Ishikawa (cell line): Measurements from ENCODE around the gene RIN3.

Experiments used
- CEBPB ChIP-seq: IDR thresholded peaks from 2 replicates; pipeline ENCODE4 v1.6.1; 2012
- CREB1 ChIP-seq: IDR thresholded peaks from 2 replicates; pipeline ENCODE4 v1.6.1; 2012; ENCODE audit warnings: low read depth
- EGR1 ChIP-seq: IDR thresholded peaks from 2 replicates; pipeline ENCODE4 v1.6.1; 2012
- EP300 ChIP-seq: IDR thresholded peaks from 2 replicates; pipeline ENCODE4 v1.6.1; 2012; ENCODE audit warnings: borderline replicate concordance
- FOXM1 ChIP-seq: IDR thresholded peaks from 2 replicates; pipeline ENCODE4 v1.6.1; 2012; ENCODE audit warnings: low read depth, borderline replicate concordance
- RAD21 ChIP-seq: IDR thresholded peaks from 2 replicates; pipeline ENCODE4 v1.6.1; 2012; ENCODE audit warnings: low read depth
- TAF1 ChIP-seq: IDR thresholded peaks from 2 replicates; pipeline ENCODE4 v1.6.1; 2012; ENCODE audit warnings: low read depth, mild to moderate bottlenecking
- TCF12 ChIP-seq: IDR thresholded peaks from 2 replicates; pipeline ENCODE4 v1.6.1; 2012; ENCODE audit warnings: low read depth
- TEAD4 ChIP-seq: IDR thresholded peaks from 2 replicates; pipeline ENCODE4 v1.6.1; 2012
- YY1 ChIP-seq: IDR thresholded peaks from 2 replicates; pipeline ENCODE4 v1.6.1; 2012; ENCODE audit warnings: low read depth
- ZBTB7A ChIP-seq: IDR thresholded peaks from 2 replicates; pipeline ENCODE4 v1.6.1; 2012; ENCODE audit warnings: low read depth
- TF ChIP-seq, protein P1 (sequence below): IDR thresholded peaks from 2 replicates; pipeline ENCODE4 v1.6.1; 2012; ENCODE audit warnings: low read depth, mild to moderate bottlenecking
- TF ChIP-seq, protein P2 (sequence below): IDR thresholded peaks from 2 replicates; pipeline ENCODE4 v1.6.1; 2012
- TF ChIP-seq, protein P3 (sequence below): IDR thresholded peaks from 2 replicates; pipeline ENCODE4 v1.6.1; 2012

DNA sequence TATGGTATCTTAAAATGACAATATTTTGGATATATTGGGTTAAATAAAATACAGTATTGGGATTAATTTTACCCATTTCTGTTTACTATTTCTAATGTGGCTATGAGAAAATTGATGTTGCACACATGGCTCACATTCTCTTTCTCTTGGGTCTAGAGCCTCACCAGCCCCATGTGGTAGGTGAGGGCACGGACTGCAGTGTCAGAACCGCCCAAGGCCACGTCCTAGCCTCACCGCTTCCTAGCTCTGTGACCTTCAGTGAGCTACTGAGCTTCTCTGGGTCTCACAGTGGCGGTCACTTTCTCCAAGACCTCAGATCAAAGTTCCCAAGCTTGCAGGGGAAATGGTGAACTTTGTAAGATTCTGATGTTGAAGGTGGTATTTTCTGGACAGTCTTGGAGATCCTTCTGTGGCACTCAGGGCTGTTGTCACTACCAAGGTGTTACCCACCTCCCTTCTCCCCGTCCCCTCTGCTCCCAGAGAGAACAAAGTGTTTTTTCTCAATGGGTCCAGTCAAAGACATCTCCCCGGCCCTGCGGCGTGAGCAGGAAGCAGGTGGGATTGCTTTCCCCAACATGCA is 87.6 kb downstream of the RIN3 start:
- TF ChIP-seq, protein P1, sequence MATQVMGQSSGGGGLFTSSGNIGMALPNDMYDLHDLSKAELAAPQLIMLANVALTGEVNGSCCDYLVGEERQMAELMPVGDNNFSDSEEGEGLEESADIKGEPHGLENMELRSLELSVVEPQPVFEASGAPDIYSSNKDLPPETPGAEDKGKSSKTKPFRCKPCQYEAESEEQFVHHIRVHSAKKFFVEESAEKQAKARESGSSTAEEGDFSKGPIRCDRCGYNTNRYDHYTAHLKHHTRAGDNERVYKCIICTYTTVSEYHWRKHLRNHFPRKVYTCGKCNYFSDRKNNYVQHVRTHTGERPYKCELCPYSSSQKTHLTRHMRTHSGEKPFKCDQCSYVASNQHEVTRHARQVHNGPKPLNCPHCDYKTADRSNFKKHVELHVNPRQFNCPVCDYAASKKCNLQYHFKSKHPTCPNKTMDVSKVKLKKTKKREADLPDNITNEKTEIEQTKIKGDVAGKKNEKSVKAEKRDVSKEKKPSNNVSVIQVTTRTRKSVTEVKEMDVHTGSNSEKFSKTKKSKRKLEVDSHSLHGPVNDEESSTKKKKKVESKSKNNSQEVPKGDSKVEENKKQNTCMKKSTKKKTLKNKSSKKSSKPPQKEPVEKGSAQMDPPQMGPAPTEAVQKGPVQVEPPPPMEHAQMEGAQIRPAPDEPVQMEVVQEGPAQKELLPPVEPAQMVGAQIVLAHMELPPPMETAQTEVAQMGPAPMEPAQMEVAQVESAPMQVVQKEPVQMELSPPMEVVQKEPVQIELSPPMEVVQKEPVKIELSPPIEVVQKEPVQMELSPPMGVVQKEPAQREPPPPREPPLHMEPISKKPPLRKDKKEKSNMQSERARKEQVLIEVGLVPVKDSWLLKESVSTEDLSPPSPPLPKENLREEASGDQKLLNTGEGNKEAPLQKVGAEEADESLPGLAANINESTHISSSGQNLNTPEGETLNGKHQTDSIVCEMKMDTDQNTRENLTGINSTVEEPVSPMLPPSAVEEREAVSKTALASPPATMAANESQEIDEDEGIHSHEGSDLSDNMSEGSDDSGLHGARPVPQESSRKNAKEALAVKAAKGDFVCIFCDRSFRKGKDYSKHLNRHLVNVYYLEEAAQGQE = no peak
- no peak for TF ChIP-seq RAD21
- TF ChIP-seq TEAD4 = no peak
- TF ChIP-seq EP300 = no peak
- TF ChIP-seq CEBPB = no peak
- no peak for TF ChIP-seq TCF12
- TF ChIP-seq ZBTB7A = no peak
- no peak for TF ChIP-seq FOXM1
- no peak for TF ChIP-seq TAF1
- TF ChIP-seq, protein P2, sequence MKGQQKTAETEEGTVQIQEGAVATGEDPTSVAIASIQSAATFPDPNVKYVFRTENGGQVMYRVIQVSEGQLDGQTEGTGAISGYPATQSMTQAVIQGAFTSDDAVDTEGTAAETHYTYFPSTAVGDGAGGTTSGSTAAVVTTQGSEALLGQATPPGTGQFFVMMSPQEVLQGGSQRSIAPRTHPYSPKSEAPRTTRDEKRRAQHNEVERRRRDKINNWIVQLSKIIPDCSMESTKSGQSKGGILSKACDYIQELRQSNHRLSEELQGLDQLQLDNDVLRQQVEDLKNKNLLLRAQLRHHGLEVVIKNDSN = no peak
- TF ChIP-seq, protein P3, sequence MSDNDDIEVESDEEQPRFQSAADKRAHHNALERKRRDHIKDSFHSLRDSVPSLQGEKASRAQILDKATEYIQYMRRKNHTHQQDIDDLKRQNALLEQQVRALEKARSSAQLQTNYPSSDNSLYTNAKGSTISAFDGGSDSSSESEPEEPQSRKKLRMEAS = no peak
- TF ChIP-seq YY1 = no peak
- no peak for TF ChIP-seq EGR1
- no peak for TF ChIP-seq CREB1
